ENCODE measurements around the gene SHISA3.

Gene SHISA3

GRCh38 chr4:42359711-42360110 lies 37.6 kb upstream of the SHISA3 start:
- TF ChIP-seq CTCF (IDR thresholded peaks at IDR 0.05; ENCODE audit: low read depth, low read length, missing control alignments) = no peak
- no peak for DNase-seq (ENCODE audit: low read depth)
- in situ Hi-C loops (cut with HindIII; ENCODE audit: low sequenced_read_pairs) = no loop called here
- no peak overlapping the region for H3K4me3 ChIP-seq (ENCODE audit: low read depth, low read length)

GRCh38 chr4:42360256-42360669 lies 37.0 kb upstream of the SHISA3 start:
- no peak for TF ChIP-seq CTCF (IDR thresholded peaks at IDR 0.05; ENCODE audit: low read depth, low read length, missing control alignments)
- H3K4me3 ChIP-seq (ENCODE audit: low read depth, low read length) = no peak overlapping the region

GRCh38 chr4:42361456-42361855 lies 35.8 kb upstream of the SHISA3 start:
- no peak overlapping the region for H3K4me3 ChIP-seq (ENCODE audit: low read depth, low read length)
- no peak for TF ChIP-seq CTCF (IDR thresholded peaks at IDR 0.05; ENCODE audit: low read depth, low read length, missing control alignments)
- in situ Hi-C loops (cut with HindIII; ENCODE audit: low sequenced_read_pairs) = no loop called here
- DNase-seq (ENCODE audit: low read depth) = no peak

More at GRCh38 chr4:42360256-42360669, 37.0 kb upstream of the SHISA3 start:
- DNase-seq (ENCODE audit: low read depth) = no peak
- in situ Hi-C loops (cut with HindIII; ENCODE audit: low sequenced_read_pairs) = no loop called here

- H3K4me3 ChIP-seq (ENCODE audit: low read depth, low read length) = no peak overlapping the region
- DNase-seq (ENCODE audit: low read depth) = no peak
- in situ Hi-C loops (cut with HindIII; ENCODE audit: low sequenced_read_pairs) = no loop called here
- no peak for TF ChIP-seq CTCF (IDR thresholded peaks at IDR 0.05; ENCODE audit: low read depth, low read length, missing control alignments)
Observed at GRCh38 chr4:42362591-42362990, 34.7 kb upstream of the SHISA3 start.

GRCh38 chr4:42363614-42364013 lies 33.7 kb upstream of the SHISA3 start:
- TF ChIP-seq CTCF (IDR thresholded peaks at IDR 0.05; ENCODE audit: low read depth, low read length, missing control alignments) = no peak
- in situ Hi-C loops (cut with HindIII; ENCODE audit: low sequenced_read_pairs) = no loop called here
- DNase-seq (ENCODE audit: low read depth) = no peak
- no peak overlapping the region for H3K4me3 ChIP-seq (ENCODE audit: low read depth, low read length)

- no peak for TF ChIP-seq CTCF (IDR thresholded peaks at IDR 0.05; ENCODE audit: low read depth, low read length, missing control alignments)
- DNase-seq (ENCODE audit: low read depth) = no peak
- no peak overlapping the region for H3K4me3 ChIP-seq (ENCODE audit: low read depth, low read length)
- in situ Hi-C loops (cut with HindIII; ENCODE audit: low sequenced_read_pairs) = no loop called here
Observed at GRCh38 chr4:42364266-42365053, 32.8 kb upstream of the SHISA3 start.
